Endothelial cell of umbilical vein (primary cell): ENCODE results near the gene MAS1L. TPM values are rescaled to one million over a fixed set of nuclear protein-coding genes. Genes with fewer than 3 reads are reported as not detected.

Source experiments
- BruUV-seq: library from RNA; stranded (reverse); fragments of 400-500 nt; replicated peaks from 2 replicates; lab custom pipeline; 2021; lab: Mats Ljungman, UMichigan
- CTCF ChIA-PET: fragments of 300-600, 350-600 bp; sonication (Branson Sonifier 250); formaldehyde crosslinking; loops from one replicate; lab custom pipeline; 2021; ENCODE audit warnings: antibody characterized with exemption, inconsistent platforms; lab: Charles Lee
- POLR2A ChIA-PET: fragments of 300-600, 350-600 bp; sonication (Branson Sonifier 250); formaldehyde crosslinking; loops from one replicate; lab custom pipeline; 2021; ENCODE audit warnings: antibody characterized with exemption, inconsistent platforms; lab: Charles Lee
- DNase-seq: peaks from one replicate; pipeline ENCODE4 v3.0.0-alpha.2; 2011; ENCODE audit warnings: low read depth, low spot score
- FAIRE-seq: peaks from 2 replicates; lab custom pipeline; 2011; peaks lifted over from hg19 to GRCh38; lab: Jason Lieb, UNC
- H2AFZ ChIP-seq: 2 replicates; pipeline ENCODE4 v1.6.0; 2012; ENCODE audit warnings: low read depth, low read length, control low read depth, inconsistent platforms
- H3K27ac ChIP-seq: 2 replicates; pipeline ENCODE4 v1.5.1; 2011; ENCODE audit warnings: low read depth, mild to moderate bottlenecking, control low read depth, low read length, moderate library complexity; ENCODE audit not compliant: insufficient read depth
- H3K27me3 ChIP-seq, 2 experiments: 2 replicates each; pipeline versions ENCODE4 v1.6.0 to v1.6.1; 2011; ENCODE audit warnings: low read length in 2 of 2, mixed read lengths in 1 of 2; ENCODE audit not compliant: control insufficient read depth in 2 of 2, insufficient read depth in 2 of 2
- H3K36me3 ChIP-seq, 2 experiments: 2 replicates in 1 of 2; 3 replicates in 1 of 2; pipeline ENCODE4 v1.5.1; 2011; ENCODE audit warnings: low read length in 2 of 2, mild to moderate bottlenecking in 1 of 2, moderate library complexity in 1 of 2; ENCODE audit not compliant: control insufficient read depth in 2 of 2, insufficient read depth in 2 of 2; ENCODE audit errors: extremely low read depth in 1 of 2
- H3K4me1 ChIP-seq: 3 replicates; pipeline ENCODE4 v1.5.1; 2011; ENCODE audit warnings: mild to moderate bottlenecking, low read length; ENCODE audit not compliant: control insufficient read depth, insufficient read depth; ENCODE audit errors: extremely low read depth
- H3K4me2 ChIP-seq: 2 replicates; pipeline ENCODE4 v1.6.1; 2011; ENCODE audit warnings: low read length, control low read depth, mixed read lengths; ENCODE audit not compliant: insufficient read depth
- H3K4me3 ChIP-seq, 3 experiments: fragments of 200-600 bp in 1 of 3; sonication (generic), shearing (Covaris generic) in 1 of 3; replicated peaks in 1 of 3; 2 replicates each; pipeline ENCODE4 v1.5.1; 2011 to 2016; ENCODE audit warnings: control low read depth in 3 of 3, low read length in 3 of 3, mild to moderate bottlenecking in 2 of 3, inconsistent platforms in 1 of 3, low read depth in 1 of 3, moderate library complexity in 1 of 3; ENCODE audit not compliant: insufficient read depth in 1 of 3
- H3K79me2 ChIP-seq: 2 replicates; pipeline ENCODE4 v1.6.0; 2012; ENCODE audit warnings: low read length, inconsistent platforms; ENCODE audit not compliant: control insufficient read depth, insufficient read depth
- H3K9ac ChIP-seq: replicated peaks from 2 replicates; pipeline ENCODE3; 2011; ENCODE audit warnings: low read length, control low read depth; ENCODE audit not compliant: insufficient read depth; ENCODE audit errors: extremely low read depth
- H3K9me1 ChIP-seq: replicated peaks from 3 replicates; pipeline ENCODE4 v1.6.0; 2011; ENCODE audit warnings: mild to moderate bottlenecking, low read length; ENCODE audit not compliant: control insufficient read depth, insufficient read depth; ENCODE audit errors: extremely low read depth
- H3K9me3 ChIP-seq: replicated peaks from 2 replicates; pipeline ENCODE4 v1.5.1; 2012; ENCODE audit warnings: low read length, inconsistent platforms; ENCODE audit not compliant: control insufficient read depth, insufficient read depth
- H4K20me1 ChIP-seq: replicated peaks from 2 replicates; pipeline ENCODE3; 2011; ENCODE audit warnings: mild to moderate bottlenecking, low read length; ENCODE audit not compliant: control insufficient read depth, insufficient read depth; ENCODE audit errors: extremely low read depth
- EZH2 ChIP-seq: IDR thresholded peaks from 2 replicates; pipeline ENCODE4 v1.6.1; 2012; ENCODE audit warnings: borderline replicate concordance, low read depth, mild to moderate bottlenecking, moderate library complexity, low read length, inconsistent platforms; ENCODE audit not compliant: severe bottlenecking
- FOS ChIP-seq: IDR thresholded peaks from 2 replicates; pipeline ENCODE4 v1.6.1; 2011; ENCODE audit warnings: mild to moderate bottlenecking, low read length, moderate library complexity, borderline replicate concordance; ENCODE audit not compliant: insufficient read depth
- GATA2 ChIP-seq: IDR thresholded peaks from 2 replicates; pipeline ENCODE4 v1.7.0; 2011; ENCODE audit warnings: low read depth, mild to moderate bottlenecking, moderate library complexity, mixed read lengths, low read length; ENCODE audit not compliant: insufficient read length, insufficient read depth
- JUN ChIP-seq: IDR thresholded peaks from 2 replicates; pipeline ENCODE4 v1.6.1; 2011; ENCODE audit warnings: borderline replicate concordance, low read depth; ENCODE audit not compliant: insufficient read length, insufficient read depth
- MYC ChIP-seq: IDR thresholded peaks from one replicate; pipeline ENCODE4 v1.6.1; 2011; ENCODE audit warnings: mild to moderate bottlenecking, low read depth, low read length
- POLR2A ChIP-seq: IDR thresholded peaks from 2 replicates; pipeline ENCODE4 v1.6.1; 2012; ENCODE audit warnings: low read depth, mild to moderate bottlenecking, control low read depth, low read length
- POLR2AphosphoS5 ChIP-seq: IDR thresholded peaks from 2 replicates; pipeline ENCODE4 v1.6.1; 2012; ENCODE audit warnings: low read depth, mild to moderate bottlenecking, control low read depth, low read length, moderate library complexity; ENCODE audit not compliant: insufficient read depth
- dilution Hi-C: fragments of 300-500 bp; cut with MboI; formaldehyde crosslinking; loops from one replicate; pipeline ENCODE4 v1.15.0; 2019; ENCODE audit warnings: low sequenced_read_pairs; ENCODE audit not compliant: extremely low pct_ligation_motif_present
- intact Hi-C: fragments of 100-400 bp; cut with micrococcal nuclease; formaldehyde crosslinking; loops from one replicate; pipeline ENCODE4 v1.10.0; 2022
- polyA plus RNA-seq, 4 experiments: library from polyadenylated mRNA; depleted of rRNA in 3 of 4; stranded (reverse) in 3 of 4; unstranded in 1 of 4; fragments of >200 nt; gene quantifications; 2 replicates each; pipeline versions ENCODE4 v1.2.1 to v1.2.3, GENCODE V29; 2011 to 2012; ENCODE audit warnings: missing spikeins in 1 of 4
- total RNA-seq: library from RNA; stranded (reverse); gene quantifications from 2 replicates; pipeline ENCODE4 v1.2.3, GENCODE V29; 2021
- TF ChIP-seq, protein P1 (sequence below), 2 donors: IDR thresholded peaks; 1 replicate in 1 of 2; 2 replicates in 1 of 2; pipeline ENCODE4 v1.5.1; 2011; ENCODE audit warnings: low read length in 2 of 2, mild to moderate bottlenecking in 2 of 2, moderate library complexity in 2 of 2, control low read depth in 1 of 2, inconsistent platforms in 1 of 2, low read depth in 1 of 2; ENCODE audit not compliant: insufficient read depth in 1 of 2; ENCODE audit errors: extremely low read depth in 1 of 2
- TF ChIP-seq, protein P2 (sequence below): IDR thresholded peaks from 2 replicates; pipeline ENCODE4 v1.6.1; 2011; ENCODE audit not compliant: insufficient read depth, insufficient read length

The MAS1L gene
- total and polyA plus RNA-seq, 2 donors (not counting 3 experiments of a cell fraction or from before 2014, with no cell fraction given), result not detected

DNA sequence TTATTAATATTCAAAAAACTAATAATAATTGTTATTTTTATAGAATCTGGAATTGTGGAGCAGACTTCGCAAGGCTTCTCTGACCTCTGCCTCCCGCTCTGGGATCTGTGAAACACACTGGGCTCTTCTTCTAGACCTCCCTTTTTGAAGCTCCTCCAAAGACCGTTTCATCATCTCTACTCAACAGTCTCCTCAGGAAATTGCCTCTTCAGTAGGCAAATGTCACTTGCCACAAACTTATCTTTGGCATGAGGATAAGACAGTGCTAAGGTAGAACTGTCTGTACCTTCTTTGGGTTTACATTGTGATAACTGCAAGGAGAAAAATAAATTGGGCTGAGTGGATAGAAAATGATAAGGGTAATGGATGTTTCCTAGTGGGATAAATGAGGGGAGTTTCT, 2.3 kb upstream of the MAS1L start:
- Histone ChIP-seq H3K4me3 (no peak overlapping the region), H4K20me1 (no peaks in the 10 kb centered on the region), H3K4me2 (no peak overlapping the region), H3K79me2 (no peaks in the 10 kb centered on the region), H3K4me1 (no peaks in the 10 kb centered on the region), H3K9me3 (no peaks in the 10 kb centered on the region), H2AFZ (no peak overlapping the region), H3K27me3 (no peaks in the 10 kb centered on the region), H3K36me3 (no peaks in the 10 kb centered on the region), H3K9ac (no peak overlapping the region), H3K9me1 (no peaks in the 10 kb centered on the region), H3K27ac (no peak overlapping the region)
- intact Hi-C loops (no loop called here), dilution Hi-C loops (no loop called here)
- POLR2A ChIA-PET, result no interaction called here
- TF ChIP-seq, protein P1, sequence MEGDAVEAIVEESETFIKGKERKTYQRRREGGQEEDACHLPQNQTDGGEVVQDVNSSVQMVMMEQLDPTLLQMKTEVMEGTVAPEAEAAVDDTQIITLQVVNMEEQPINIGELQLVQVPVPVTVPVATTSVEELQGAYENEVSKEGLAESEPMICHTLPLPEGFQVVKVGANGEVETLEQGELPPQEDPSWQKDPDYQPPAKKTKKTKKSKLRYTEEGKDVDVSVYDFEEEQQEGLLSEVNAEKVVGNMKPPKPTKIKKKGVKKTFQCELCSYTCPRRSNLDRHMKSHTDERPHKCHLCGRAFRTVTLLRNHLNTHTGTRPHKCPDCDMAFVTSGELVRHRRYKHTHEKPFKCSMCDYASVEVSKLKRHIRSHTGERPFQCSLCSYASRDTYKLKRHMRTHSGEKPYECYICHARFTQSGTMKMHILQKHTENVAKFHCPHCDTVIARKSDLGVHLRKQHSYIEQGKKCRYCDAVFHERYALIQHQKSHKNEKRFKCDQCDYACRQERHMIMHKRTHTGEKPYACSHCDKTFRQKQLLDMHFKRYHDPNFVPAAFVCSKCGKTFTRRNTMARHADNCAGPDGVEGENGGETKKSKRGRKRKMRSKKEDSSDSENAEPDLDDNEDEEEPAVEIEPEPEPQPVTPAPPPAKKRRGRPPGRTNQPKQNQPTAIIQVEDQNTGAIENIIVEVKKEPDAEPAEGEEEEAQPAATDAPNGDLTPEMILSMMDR (IDR thresholded peaks at IDR 0.05; ENCODE audit: extremely low read depth in 1 of 2, insufficient read depth in 1 of 2, low read depth in 1 of 2, low read length in 2 of 2), result no peak
- TF ChIP-seq, protein P2, sequence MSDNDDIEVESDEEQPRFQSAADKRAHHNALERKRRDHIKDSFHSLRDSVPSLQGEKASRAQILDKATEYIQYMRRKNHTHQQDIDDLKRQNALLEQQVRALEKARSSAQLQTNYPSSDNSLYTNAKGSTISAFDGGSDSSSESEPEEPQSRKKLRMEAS, result no peak
- TF ChIP-seq FOS (no peak), MYC (no peak), JUN (no peak), EZH2 (no peak), GATA2 (no peak), POLR2AphosphoS5 (no peak), POLR2A (no peak)
- DNase-seq (no peak), FAIRE-seq (no peak)
- BruUV-seq, result no TSS peak
- CTCF ChIA-PET, result no interaction called here
